Fibroblast of lung (primary cell): ENCODE measurements around the gene TNRC6C. TPM values are rescaled to one million over a fixed set of nuclear protein-coding genes. Genes with fewer than 3 reads are reported as not detected.

Source experiments
- DNase-seq, 2 donors: peaks; one replicate each; pipeline versions ENCODE4 v3.0.0 to v3.0.0-alpha.2; 2010; ENCODE audit warnings: low read depth in 2 of 2
- H2AFZ ChIP-seq: 2 replicates; pipeline ENCODE4 v1.5.1; 2012; ENCODE audit warnings: low read length, control low read depth, inconsistent platforms
- H3K27ac ChIP-seq: 2 replicates; pipeline ENCODE4 v1.5.1; 2011; ENCODE audit warnings: low read length, control low read depth; ENCODE audit not compliant: insufficient read depth
- H3K27me3 ChIP-seq: 2 replicates; pipeline ENCODE4 v1.5.1; 2011; ENCODE audit warnings: mild to moderate bottlenecking, low read length; ENCODE audit not compliant: control insufficient read depth, insufficient read depth
- H3K36me3 ChIP-seq: 2 replicates; pipeline ENCODE4 v1.5.1; 2011; ENCODE audit warnings: low read length; ENCODE audit not compliant: control insufficient read depth, insufficient read depth
- H3K4me1 ChIP-seq: 2 replicates; pipeline ENCODE4 v1.5.1; 2011; ENCODE audit warnings: low read length; ENCODE audit not compliant: control insufficient read depth, insufficient read depth; ENCODE audit errors: extremely low read depth
- H3K4me2 ChIP-seq: 2 replicates; pipeline ENCODE4 v1.5.1; 2011; ENCODE audit warnings: low read length, control low read depth; ENCODE audit not compliant: insufficient read depth; ENCODE audit errors: extremely low read depth
- H3K4me3 ChIP-seq, 4 experiments: fragments of 200-600 bp in 1 of 4; sonication (generic) in 1 of 4; replicated peaks in 1 of 4; 2 replicates each; pipeline ENCODE4 v1.5.1; 2011 to 2016; ENCODE audit warnings: low read length in 4 of 4, low read depth in 3 of 4, mild to moderate bottlenecking in 3 of 4, control low read depth in 2 of 4, inconsistent platforms in 1 of 4, mixed read lengths in 1 of 4; ENCODE audit not compliant: insufficient read depth in 1 of 4; ENCODE audit errors: control extremely low read depth in 1 of 4
- H3K79me2 ChIP-seq: 2 replicates; pipeline ENCODE4 v1.5.1; 2012; ENCODE audit warnings: mild to moderate bottlenecking, low read length, inconsistent platforms; ENCODE audit not compliant: control insufficient read depth, insufficient read depth
- H3K9ac ChIP-seq: 2 replicates; pipeline ENCODE4 v1.5.1; 2011; ENCODE audit warnings: mild to moderate bottlenecking, low read length, control low read depth; ENCODE audit not compliant: insufficient read depth
- H3K9me3 ChIP-seq: 2 replicates; pipeline ENCODE4 v1.5.1; 2012; ENCODE audit warnings: low read depth, low read length; ENCODE audit not compliant: control insufficient read depth, insufficient read depth
- H4K20me1 ChIP-seq: 2 replicates; pipeline ENCODE4 v1.5.1; 2011; ENCODE audit warnings: low read length; ENCODE audit not compliant: control insufficient read depth, insufficient read depth; ENCODE audit errors: extremely low read depth
- CTCF ChIP-seq, 2 donors: IDR thresholded peaks in 1 of 2; conservative IDR thresholded peaks in 1 of 2; 1 replicate in 1 of 2; 2 replicates in 1 of 2; pipeline ENCODE4 v1.5.1; 2011 to 2012; ENCODE audit warnings: low read length in 2 of 2, control low read depth in 1 of 2, inconsistent platforms in 1 of 2, low read depth in 1 of 2, mild to moderate bottlenecking in 1 of 2
- EZH2 ChIP-seq: IDR thresholded peaks from 2 replicates; pipeline ENCODE4 v1.5.1; 2012; ENCODE audit warnings: low read length, control low read depth, mild to moderate bottlenecking; ENCODE audit errors: missing control alignments
- polyA plus RNA-seq, 2 donors: library from polyadenylated mRNA; depleted of rRNA in 1 of 2; stranded (reverse) in 1 of 2; unstranded in 1 of 2; fragments of >200 nt; gene quantifications; 2 replicates each; pipeline ENCODE4 v1.2.1, GENCODE V29; 2011 to 2012; ENCODE audit warnings: missing spikeins in 1 of 2
- total RNA-seq: library from RNA; depleted of rRNA; stranded (reverse); fragments of >200 nt; gene quantifications from 2 replicates; pipeline ENCODE4 v1.2.1, GENCODE V29; 2014

TNRC6C gene
- total and polyA plus RNA-seq, 2 donors (not counting 1 experiment from before 2014, with no cell fraction given) = 2.1 to 4.6 TPM

GRCh38 chr17:77925831-77926543 lies 32.5 kb upstream of the TNRC6C start:
- Histone ChIP-seq H3K4me1 (no peaks in the 10 kb centered on the region), H2AFZ (no peak overlapping the region), H3K27me3 (peaks cover 2% of the 10 kb centered on the region), H4K20me1 (no peaks in the 10 kb centered on the region), H3K79me2 (no peaks in the 10 kb centered on the region), H3K9ac (no peak overlapping the region), H3K9me3 (no peaks in the 10 kb centered on the region), H3K36me3 (no peaks in the 10 kb centered on the region), H3K4me2 (no peak overlapping the region), H3K27ac (no peak overlapping the region), H3K4me3 (no peak overlapping the region)
- TF ChIP-seq CTCF (conservative IDR thresholded peaks at IDR 0.05 in 1 of 2, IDR thresholded peaks at IDR 0.05 in 1 of 2; ENCODE audit: low read depth in 1 of 2, low read length in 2 of 2) (no peak), EZH2 (no peak)
- DNase-seq = no peak

- Histone ChIP-seq H3K4me1 (no peaks in the 10 kb centered on the region), H3K79me2 (no peaks in the 10 kb centered on the region), H3K27ac (no peak overlapping the region), H3K9me3 (no peaks in the 10 kb centered on the region), H3K27me3 (peaks cover 2% of the 10 kb centered on the region), H4K20me1 (no peaks in the 10 kb centered on the region), H3K4me2 (no peak overlapping the region), H3K9ac (no peak overlapping the region), H3K4me3 (no peak overlapping the region), H2AFZ (no peak overlapping the region), H3K36me3 (no peaks in the 10 kb centered on the region)
- no peak for TF ChIP-seq CTCF (conservative IDR thresholded peaks at IDR 0.05 in 1 of 2, IDR thresholded peaks at IDR 0.05 in 1 of 2; ENCODE audit: low read depth in 1 of 2, low read length in 2 of 2)
- no peak for TF ChIP-seq EZH2
- no peak for DNase-seq
Observed at GRCh38 chr17:77926981-77927380, 31.5 kb upstream of the TNRC6C start.

GRCh38 chr17:77927777-77928518 lies 30.6 kb upstream of the TNRC6C start:
- Histone ChIP-seq H3K36me3 (no peaks in the 10 kb centered on the region), H3K9me3 (no peaks in the 10 kb centered on the region), H3K9ac (no peak overlapping the region), H2AFZ (no peak overlapping the region), H3K4me1 (no peaks in the 10 kb centered on the region), H3K27me3 (peaks cover 2% of the 10 kb centered on the region), H3K79me2 (no peaks in the 10 kb centered on the region), H3K4me2 (no peak overlapping the region), H3K4me3 (no peak overlapping the region), H3K27ac (no peak overlapping the region), H4K20me1 (no peaks in the 10 kb centered on the region)
- TF ChIP-seq EZH2 (no peak), CTCF (conservative IDR thresholded peaks at IDR 0.05 in 1 of 2, IDR thresholded peaks at IDR 0.05 in 1 of 2; ENCODE audit: low read depth in 1 of 2, low read length in 2 of 2) (no peak)
- no peak for DNase-seq
